IMR-90 (cell line): ENCODE measurements around the gene FBN3. TPM values are rescaled to one million over a fixed set of nuclear protein-coding genes. Genes with fewer than 3 reads are reported as not detected.

Experiments used
- ATAC-seq: fragments of 200-7000 bp; cut with Tn5 transposase; 2 replicates; pipeline ENCODE4 v1.9.1; 2020; ENCODE audit warnings: low read depth, mild to moderate bottlenecking, moderate library complexity
- BruUV-seq: library from RNA; stranded (reverse); fragments of 400-500 nt; replicated peaks from 2 replicates; lab custom pipeline; 2021; lab: Mats Ljungman, UMichigan
- CTCF ChIA-PET: fragments of 300-600 bp; formaldehyde crosslinking; extraction: SDS; loops from one replicate; lab custom pipeline; 2021; ENCODE audit warnings: antibody characterized with exemption; lab: Yijun Ruan, JAX
- POLR2A ChIA-PET: fragments of 300-600 bp; sonication (Branson Sonifier 250); formaldehyde crosslinking; loops from one replicate; lab custom pipeline; 2022; ENCODE audit warnings: antibody characterized with exemption; ENCODE audit not compliant: unreplicated experiment; lab: Charles Lee
- DNase-seq: peaks from one replicate; pipeline ENCODE4 v3.0.0; 2013
- H2AFZ ChIP-seq: replicated peaks from 2 replicates; pipeline ENCODE3; 2013; ENCODE audit warnings: low read length, mild to moderate bottlenecking; ENCODE audit not compliant: poor library complexity
- H2AK5ac ChIP-seq: 2 replicates; pipeline ENCODE4 v1.6.1; 2013; ENCODE audit warnings: low read depth, low read length, inconsistent platforms
- H2AK9ac ChIP-seq: replicated peaks from 2 replicates; pipeline ENCODE3; 2013; ENCODE audit warnings: mild to moderate bottlenecking, low read depth, low read length, moderate library complexity; ENCODE audit not compliant: poor library complexity
- H2BK120ac ChIP-seq: 2 replicates; pipeline ENCODE4 v1.6.1; 2013; ENCODE audit warnings: low read depth, low read length, inconsistent platforms
- H2BK15ac ChIP-seq: 3 replicates; pipeline ENCODE4 v1.6.1; 2013; ENCODE audit warnings: low read depth, low read length, inconsistent platforms
- H2BK20ac ChIP-seq: 2 replicates; pipeline ENCODE4 v1.6.1; 2013; ENCODE audit warnings: low read depth, mild to moderate bottlenecking, inconsistent platforms, low read length, moderate library complexity
- H2BK5ac ChIP-seq: 2 replicates; pipeline ENCODE4 v1.6.1; 2013; ENCODE audit warnings: mild to moderate bottlenecking, low read depth, low read length, inconsistent platforms; ENCODE audit not compliant: poor library complexity, severe bottlenecking
- H3K14ac ChIP-seq: replicated peaks from 2 replicates; pipeline ENCODE4 v1.6.1; 2013; ENCODE audit warnings: low read depth, low read length, inconsistent platforms
- H3K18ac ChIP-seq: 2 replicates; pipeline ENCODE4 v1.6.1; 2013; ENCODE audit warnings: low read depth, low read length, control low read depth
- H3K23ac ChIP-seq: 2 replicates; pipeline ENCODE4 v1.6.1; 2013; ENCODE audit warnings: low read depth, low read length, inconsistent platforms
- H3K27ac ChIP-seq: 2 replicates; pipeline ENCODE4 v1.5.1; 2013; ENCODE audit warnings: mild to moderate bottlenecking, control low read depth, low read length; ENCODE audit not compliant: insufficient read depth
- H3K27me3 ChIP-seq: 2 replicates; pipeline ENCODE4 v1.6.1; 2013; ENCODE audit warnings: low read length; ENCODE audit not compliant: control insufficient read depth, insufficient read depth
- H3K36me3 ChIP-seq: 2 replicates; pipeline ENCODE4 v1.6.1; 2013; ENCODE audit warnings: low read length, mixed read lengths; ENCODE audit not compliant: control insufficient read depth, insufficient read depth
- H3K4ac ChIP-seq: 2 replicates; pipeline ENCODE4 v1.6.1; 2013; ENCODE audit warnings: low read depth, low read length, inconsistent platforms
- H3K4me1 ChIP-seq: 2 replicates; pipeline ENCODE4 v1.6.1; 2013; ENCODE audit warnings: low read length, mixed read lengths; ENCODE audit not compliant: control insufficient read depth, insufficient read depth
- H3K4me2 ChIP-seq: 2 replicates; pipeline ENCODE4 v1.6.1; 2013; ENCODE audit warnings: low read depth, mild to moderate bottlenecking, control low read depth, low read length, moderate library complexity
- H3K4me3 ChIP-seq: 2 replicates; pipeline ENCODE4 v1.5.1; 2013; ENCODE audit warnings: low read depth, mild to moderate bottlenecking, control low read depth, low read length, moderate library complexity; ENCODE audit not compliant: insufficient read depth
- H3K56ac ChIP-seq: 2 replicates; pipeline ENCODE4 v1.6.1; 2013; ENCODE audit warnings: low read length, inconsistent platforms; ENCODE audit not compliant: insufficient read depth; ENCODE audit errors: extremely low read depth
- H3K79me1 ChIP-seq, 2 experiments: 2 replicates each; pipeline ENCODE4 v1.6.1; 2013; ENCODE audit warnings: low read length in 2 of 2, inconsistent platforms in 1 of 2, low read depth in 1 of 2
- H3K9ac ChIP-seq: 2 replicates; pipeline ENCODE4 v1.6.1; 2013; ENCODE audit warnings: low read depth, low read length, control low read depth
- H3K9me1 ChIP-seq: 2 replicates; pipeline ENCODE4 v1.6.1; 2013; ENCODE audit warnings: low read length, inconsistent platforms; ENCODE audit not compliant: insufficient read depth
- H3K9me3 ChIP-seq: 2 replicates; pipeline ENCODE4 v1.6.1; 2013; ENCODE audit warnings: low read length; ENCODE audit not compliant: control insufficient read depth, insufficient read depth
- H4K20me1 ChIP-seq: 2 replicates; pipeline ENCODE4 v1.6.1; 2013; ENCODE audit warnings: low read length, inconsistent platforms; ENCODE audit not compliant: insufficient read depth
- H4K5ac ChIP-seq: 2 replicates; pipeline ENCODE4 v1.6.1; 2013; ENCODE audit warnings: mild to moderate bottlenecking, low read depth, low read length, control low read depth
- H4K8ac ChIP-seq, 2 experiments: 2 replicates each; pipeline ENCODE4 v1.6.1; 2013; ENCODE audit warnings: low read depth in 2 of 2, low read length in 2 of 2, control low read depth in 1 of 2, inconsistent platforms in 1 of 2
- H4K91ac ChIP-seq: 2 replicates; pipeline ENCODE4 v1.6.1; 2013; ENCODE audit warnings: low read depth, low read length, inconsistent platforms; ENCODE audit not compliant: insufficient read depth
- BHLHE40 ChIP-seq: fragments of 150-350 bp; IDR thresholded peaks from 2 replicates; pipeline ENCODE4 v1.6.1; 2016; ENCODE audit warnings: mild to moderate bottlenecking, low read depth, low read length
- CEBPB ChIP-seq: IDR thresholded peaks from 2 replicates; pipeline ENCODE4 v1.6.1; 2012; ENCODE audit warnings: low read depth, low read length, improper control_type of control experiment
- CHD1 ChIP-seq: IDR thresholded peaks from 2 replicates; pipeline ENCODE4 v1.6.1; 2012; ENCODE audit warnings: low read depth, low read length, improper control_type of control experiment
- CTCF ChIP-seq: conservative IDR thresholded peaks from 2 replicates; pipeline ENCODE4 v1.5.1; 2012; ENCODE audit warnings: mild to moderate bottlenecking, low read depth, low read length, improper control_type of control experiment
- FOS ChIP-seq: fragments of 150-350 bp; IDR thresholded peaks from 2 replicates; pipeline ENCODE4 v1.6.1; 2016; ENCODE audit warnings: low read depth, low read length
- MAFK ChIP-seq: IDR thresholded peaks from 2 replicates; pipeline ENCODE4 v1.6.1; 2012; ENCODE audit warnings: low read depth, low read length, improper control_type of control experiment
- MAZ ChIP-seq: IDR thresholded peaks from 2 replicates; pipeline ENCODE4 v1.6.1; 2012; ENCODE audit warnings: low read depth, mild to moderate bottlenecking, low read length, improper control_type of control experiment, moderate library complexity, borderline replicate concordance
- MXI1 ChIP-seq: IDR thresholded peaks from 2 replicates; pipeline ENCODE4 v1.6.1; 2012; ENCODE audit warnings: low read depth, mild to moderate bottlenecking, low read length, moderate library complexity, borderline replicate concordance
- NFE2L2 ChIP-seq: fragments of 150-350 bp; IDR thresholded peaks from 2 replicates; pipeline ENCODE4 v1.6.1; 2016; ENCODE audit warnings: low read depth, mild to moderate bottlenecking, low read length
- POLR2A ChIP-seq: IDR thresholded peaks from 2 replicates; pipeline ENCODE4 v1.6.1; 2012; ENCODE audit warnings: mild to moderate bottlenecking, low read depth, low read length
- RAD21 ChIP-seq: IDR thresholded peaks from 2 replicates; pipeline ENCODE4 v1.6.1; 2012; ENCODE audit warnings: low read length, improper control_type of control experiment
- RCOR1 ChIP-seq: IDR thresholded peaks from 2 replicates; pipeline ENCODE4 v1.6.1; 2012; ENCODE audit warnings: mild to moderate bottlenecking, low read length, improper control_type of control experiment; ENCODE audit not compliant: insufficient replicate concordance
- RFX5 ChIP-seq: IDR thresholded peaks from 2 replicates; pipeline ENCODE4 v1.8.0; 2012; ENCODE audit warnings: low read depth, mild to moderate bottlenecking, low read length, moderate library complexity
- SMC3 ChIP-seq: fragments of 150-350 bp; IDR thresholded peaks from 2 replicates; pipeline ENCODE4 v1.6.1; 2016; ENCODE audit warnings: low read depth, mild to moderate bottlenecking, antibody characterized with exemption, low read length, moderate library complexity
- WGBS, 2 experiments: methylation state at CpG; one replicate each; pipeline versions ENCODE4 v1.1.5 to v1.1.7; 2013; ENCODE audit warnings: missing lambda C conversion rate in 2 of 2; ENCODE audit not compliant: insufficient read length in 1 of 2; ENCODE audit errors: extremely low coverage in 2 of 2; 5-methylcytosine and 5-hydroxymethylcytosine counted together
- dilution Hi-C: fragments of 300-500 bp; cut with HindIII; formaldehyde crosslinking; loops from one replicate; pipeline ENCODE4 v1.14.3; 2018; ENCODE audit warnings: low sequenced_read_pairs; ENCODE audit not compliant: unreplicated experiment
- in situ Hi-C: fragments of 300-500 bp; cut with MboI; formaldehyde crosslinking; loops from 3 replicates; pipeline ENCODE4 v1.14.3; 2019; ENCODE audit warnings: low sequenced_read_pairs, inconsistent platforms, mixed read lengths
- intact Hi-C: fragments of 100-400 bp; cut with micrococcal nuclease; formaldehyde crosslinking; loops from 2 replicates; pipeline ENCODE4 v1.10.0; 2022
- polyA plus RNA-seq, 3 experiments: library from polyadenylated mRNA; depleted of rRNA; stranded (reverse); fragments of >200 nt; gene quantifications; 2 replicates each; pipeline ENCODE4 v1.2.3, GENCODE V29; 2012; ENCODE audit warnings: low replicate concordance in 1 of 3
- total RNA-seq: library from RNA; depleted of rRNA; stranded (reverse); fragments of >200 nt; gene quantifications from 2 replicates; pipeline ENCODE4 v1.2.3, GENCODE V29; 2012
- TF ChIP-seq, protein P1 (sequence below): fragments of 150-350 bp; IDR thresholded peaks from 2 replicates; pipeline ENCODE4 v1.6.1; 2017; ENCODE audit warnings: mild to moderate bottlenecking, antibody characterized with exemption, low read length, low read depth
- TF ChIP-seq, protein P2 (sequence below): fragments of 150-350 bp; IDR thresholded peaks from 2 replicates; pipeline ENCODE4 v1.6.1; 2016; ENCODE audit warnings: low read depth, mild to moderate bottlenecking, low read length, moderate library complexity, borderline replicate concordance

Gene FBN3
- total and polyA plus RNA-seq, 2 of the 4 experiments (the other 2 are of a cell fraction): not detected

DNA sequence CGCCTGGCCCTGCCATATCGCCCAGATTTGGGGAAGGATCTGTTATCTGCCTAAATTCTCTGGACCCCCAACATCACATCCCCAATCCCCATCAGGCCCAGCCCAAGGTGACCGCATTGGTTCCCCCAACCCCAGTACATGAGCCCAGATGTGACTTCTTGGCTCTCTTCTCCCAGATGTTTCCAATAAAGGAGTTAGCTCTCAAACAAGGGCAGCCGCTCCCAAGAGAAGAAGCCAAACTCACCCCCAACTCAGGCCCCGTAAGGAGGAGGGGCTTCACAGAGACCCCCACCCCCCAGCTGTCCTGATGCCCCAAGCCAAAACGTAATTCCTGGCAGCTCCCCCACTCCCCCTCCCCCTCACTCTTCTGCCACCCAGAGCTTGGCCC is 6.9 kb downstream of the FBN3 start:
- no TSS peak for BruUV-seq
- in situ Hi-C loops: no loop called here
- no peak for ATAC-seq

More for the DNA sequence above, 6.9 kb downstream of the FBN3 start:
- Histone ChIP-seq H3K9me1 (no peaks in the 10 kb centered on the region), H4K20me1 (no peaks in the 10 kb centered on the region), H3K56ac (no peak overlapping the region), H3K79me1 (no peaks in the 10 kb centered on the region), H3K4me1 (peaks cover 2% of the 10 kb centered on the region; the same call in 1 of the 2 replicates), H4K8ac (no peak overlapping the region), H3K27me3 (peaks cover 26% of the 10 kb centered on the region), H2AK9ac (no peak overlapping the region), H3K27ac (no peak overlapping the region), H3K9ac (no peak overlapping the region), H2AK5ac (no peak overlapping the region), H2BK5ac (no peak overlapping the region), H3K18ac (no peak overlapping the region), H3K4me3 (no peak overlapping the region), H3K9me3 (no peaks in the 10 kb centered on the region), H2BK120ac (no peak overlapping the region), H4K91ac (no peak overlapping the region), H2BK15ac (no peak overlapping the region), H3K4me2 (no peak overlapping the region), H2BK20ac (no peak overlapping the region), H3K4ac (no peak overlapping the region), H2AFZ (no peak overlapping the region), H4K5ac (no peak overlapping the region), H3K36me3 (no peaks in the 10 kb centered on the region), H3K14ac (no peak overlapping the region), H3K23ac (no peak overlapping the region)
- 80% methylated on average over 1 of the region's 6 CpGs; no CpG with 5 or more reads in 1 of the 2 experiments for WGBS, 2 experiments
- DNase-seq: no peak
- intact Hi-C loops: no loop called here
- dilution Hi-C loops: no loop called here
- POLR2A ChIA-PET: no interaction called here
- TF ChIP-seq CHD1 (no peak), CTCF (no peak), RCOR1 (no peak), POLR2A (no peak), MAFK (no peak), FOS (no peak), RAD21 (no peak), RFX5 (no peak), MXI1 (no peak), BHLHE40 (no peak), SMC3 (no peak), CEBPB (no peak), MAZ (no peak), NFE2L2 (no peak)
- TF ChIP-seq, protein P1, sequence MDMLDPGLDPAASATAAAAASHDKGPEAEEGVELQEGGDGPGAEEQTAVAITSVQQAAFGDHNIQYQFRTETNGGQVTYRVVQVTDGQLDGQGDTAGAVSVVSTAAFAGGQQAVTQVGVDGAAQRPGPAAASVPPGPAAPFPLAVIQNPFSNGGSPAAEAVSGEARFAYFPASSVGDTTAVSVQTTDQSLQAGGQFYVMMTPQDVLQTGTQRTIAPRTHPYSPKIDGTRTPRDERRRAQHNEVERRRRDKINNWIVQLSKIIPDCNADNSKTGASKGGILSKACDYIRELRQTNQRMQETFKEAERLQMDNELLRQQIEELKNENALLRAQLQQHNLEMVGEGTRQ: no peak
- TF ChIP-seq, protein P2, sequence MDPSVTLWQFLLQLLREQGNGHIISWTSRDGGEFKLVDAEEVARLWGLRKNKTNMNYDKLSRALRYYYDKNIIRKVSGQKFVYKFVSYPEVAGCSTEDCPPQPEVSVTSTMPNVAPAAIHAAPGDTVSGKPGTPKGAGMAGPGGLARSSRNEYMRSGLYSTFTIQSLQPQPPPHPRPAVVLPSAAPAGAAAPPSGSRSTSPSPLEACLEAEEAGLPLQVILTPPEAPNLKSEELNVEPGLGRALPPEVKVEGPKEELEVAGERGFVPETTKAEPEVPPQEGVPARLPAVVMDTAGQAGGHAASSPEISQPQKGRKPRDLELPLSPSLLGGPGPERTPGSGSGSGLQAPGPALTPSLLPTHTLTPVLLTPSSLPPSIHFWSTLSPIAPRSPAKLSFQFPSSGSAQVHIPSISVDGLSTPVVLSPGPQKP: no peak
- CTCF ChIA-PET: no interaction called here
